ENCODE results near the gene NPIPA5. TPM values are rescaled to one million over a fixed set of nuclear protein-coding genes. Genes with fewer than 3 reads are reported as not detected.
"Not testable (repeated sequence)": the region's sequence is repeated elsewhere in the genome, so short reads cannot be mapped to it uniquely, and the experiment has no call there.

NPIPA5 gene
- total and polyA plus RNA-seq, 2 of the 13 experiments (the other 11 are each of a cell fraction or from before 2014, with no cell fraction given) = 9.7 to 21.5 TPM

DNA sequence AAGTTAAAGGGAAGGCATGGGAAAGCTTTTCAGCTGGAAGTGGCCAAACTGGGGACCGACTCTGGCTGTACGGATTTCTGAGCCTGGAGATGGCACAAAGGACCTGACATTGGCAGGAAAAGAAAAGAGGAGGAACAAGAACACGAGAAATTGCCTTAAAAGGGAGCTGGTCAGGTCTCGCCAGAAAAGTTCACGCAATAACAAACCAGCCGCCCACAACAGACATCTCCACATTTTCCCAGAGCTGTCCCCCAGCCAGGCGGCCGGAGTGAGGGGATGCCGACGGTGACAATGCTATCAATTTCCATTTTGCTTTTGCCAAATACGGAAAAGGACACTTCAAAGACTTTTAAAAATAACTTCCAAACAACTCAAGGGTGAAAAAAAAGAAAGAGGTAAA lies 26.8 kb downstream of the NPIPA5 start:
- H2AFZ ChIP-seq (ENCODE audit: low read length); H3K9me3 ChIP-seq (ENCODE audit: low read length); H3K9ac ChIP-seq (ENCODE audit: insufficient read depth, low read depth, low read length); CTCF ChIA-PET (ENCODE audit: low intra/inter-chr PET ratio, low total read pairs); H3K27me3 ChIP-seq (ENCODE audit: control insufficient read depth in 1 of 2, insufficient read depth in 2 of 2, low read length in 2 of 2); ATAC-seq; intact Hi-C loops (cut with micrococcal nuclease; ENCODE audit: unreplicated experiment); BruUV-seq (replicated peaks); in situ Hi-C loops (cut with HindIII; ENCODE audit: extremely low pct_ligation_motif_present, low pct_unique_long_range_greater_than_20kb); FAIRE-seq; H3K36me3 ChIP-seq (replicated peaks in 1 of 2; ENCODE audit: control insufficient read depth in 1 of 2, insufficient read depth in 2 of 2, low read length in 2 of 2); H3K27ac ChIP-seq (ENCODE audit: extremely low read length, insufficient read depth, low read length); DNase-seq (ENCODE audit: low spot score); H3K79me2 ChIP-seq (ENCODE audit: insufficient read depth, low read length); H3K4me3 ChIP-seq (replicated peaks in 1 of 3; ENCODE audit: insufficient read depth in 1 of 3, low read depth in 2 of 3, low read length in 3 of 3); POLR2A ChIA-PET; H3K4me2 ChIP-seq (ENCODE audit: low read depth, low read length); H3K4me1 ChIP-seq (ENCODE audit: insufficient read depth, low read length); H4K20me1 ChIP-seq (ENCODE audit: insufficient read depth, low read length): not testable (repeated sequence)
- no CpG with 5 or more reads among the region's 11 CpGs for WGBS (ENCODE audit: low lambda C conversion rate)

DNA sequence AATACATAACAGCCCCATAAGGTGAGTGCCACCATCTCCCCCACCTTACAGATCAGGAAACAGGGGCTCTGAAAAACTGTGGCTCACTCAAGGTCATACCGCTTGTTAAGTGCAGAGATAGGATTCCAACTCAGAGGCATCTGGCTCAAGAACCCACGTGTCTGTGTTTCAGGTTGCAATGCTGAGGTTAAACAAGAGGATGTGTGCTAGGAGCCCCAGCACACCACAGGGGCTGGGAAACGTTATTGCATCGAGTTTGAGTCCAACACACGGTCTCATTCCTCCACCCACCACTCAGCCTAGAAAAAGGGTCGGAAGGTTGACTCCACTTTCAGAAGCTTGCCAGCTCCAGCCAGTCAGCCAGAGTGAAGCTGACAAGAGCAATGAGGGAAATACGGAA lies 29.4 kb downstream of the NPIPA5 start:
- POLR2A ChIA-PET; H3K9me3 ChIP-seq (ENCODE audit: low read length); H3K4me3 ChIP-seq (replicated peaks in 1 of 3; ENCODE audit: insufficient read depth in 1 of 3, low read depth in 2 of 3, low read length in 3 of 3); H3K4me2 ChIP-seq (ENCODE audit: low read depth, low read length); H3K36me3 ChIP-seq (replicated peaks in 1 of 2; ENCODE audit: control insufficient read depth in 1 of 2, insufficient read depth in 2 of 2, low read length in 2 of 2); H3K27ac ChIP-seq (ENCODE audit: extremely low read length, insufficient read depth, low read length); DNase-seq (ENCODE audit: low spot score); intact Hi-C loops (cut with micrococcal nuclease; ENCODE audit: unreplicated experiment); CTCF ChIA-PET (ENCODE audit: low intra/inter-chr PET ratio, low total read pairs); H3K79me2 ChIP-seq (ENCODE audit: insufficient read depth, low read length); FAIRE-seq; H3K9ac ChIP-seq (ENCODE audit: insufficient read depth, low read depth, low read length); H4K20me1 ChIP-seq (ENCODE audit: insufficient read depth, low read length); H3K27me3 ChIP-seq (ENCODE audit: control insufficient read depth in 1 of 2, insufficient read depth in 2 of 2, low read length in 2 of 2); in situ Hi-C loops (cut with HindIII; ENCODE audit: extremely low pct_ligation_motif_present, low pct_unique_long_range_greater_than_20kb); H2AFZ ChIP-seq (ENCODE audit: low read length); H3K4me1 ChIP-seq (ENCODE audit: insufficient read depth, low read length); BruUV-seq (replicated peaks): not testable (repeated sequence)
- WGBS (ENCODE audit: low lambda C conversion rate) = 40% methylated on average over 1 of the region's 7 CpGs
- ATAC-seq = peak; percentile 71

- POLR2A ChIA-PET; H3K4me1 ChIP-seq (ENCODE audit: insufficient read depth, low read length); in situ Hi-C loops (cut with HindIII; ENCODE audit: extremely low pct_ligation_motif_present, low pct_unique_long_range_greater_than_20kb); H3K9me3 ChIP-seq (ENCODE audit: low read length); intact Hi-C loops (cut with micrococcal nuclease; ENCODE audit: unreplicated experiment); H3K9ac ChIP-seq (ENCODE audit: insufficient read depth, low read depth, low read length); DNase-seq (ENCODE audit: low spot score); H3K36me3 ChIP-seq (replicated peaks in 1 of 2; ENCODE audit: control insufficient read depth in 1 of 2, insufficient read depth in 2 of 2, low read length in 2 of 2); CTCF ChIA-PET (ENCODE audit: low intra/inter-chr PET ratio, low total read pairs); H3K27ac ChIP-seq (ENCODE audit: extremely low read length, insufficient read depth, low read length); H4K20me1 ChIP-seq (ENCODE audit: insufficient read depth, low read length); H2AFZ ChIP-seq (ENCODE audit: low read length); BruUV-seq (replicated peaks); H3K4me3 ChIP-seq (replicated peaks in 1 of 3; ENCODE audit: insufficient read depth in 1 of 3, low read depth in 2 of 3, low read length in 3 of 3); H3K27me3 ChIP-seq (ENCODE audit: control insufficient read depth in 1 of 2, insufficient read depth in 2 of 2, low read length in 2 of 2); FAIRE-seq; H3K79me2 ChIP-seq (ENCODE audit: insufficient read depth, low read length); ATAC-seq; H3K4me2 ChIP-seq (ENCODE audit: low read depth, low read length): not testable (repeated sequence)
- no CpG with 5 or more reads among the region's 1 CpG for WGBS (ENCODE audit: low lambda C conversion rate)
Measured at GRCh38 chr16:15342337-15342736, 35.8 kb downstream of the NPIPA5 start.

- H3K4me2 ChIP-seq (ENCODE audit: low read depth, low read length); H3K9me3 ChIP-seq (ENCODE audit: low read length); H3K4me3 ChIP-seq (replicated peaks in 1 of 3; ENCODE audit: insufficient read depth in 1 of 3, low read depth in 2 of 3, low read length in 3 of 3); intact Hi-C loops (cut with micrococcal nuclease; ENCODE audit: unreplicated experiment); FAIRE-seq; H3K4me1 ChIP-seq (ENCODE audit: insufficient read depth, low read length); DNase-seq (ENCODE audit: low spot score); BruUV-seq (replicated peaks); H3K79me2 ChIP-seq (ENCODE audit: insufficient read depth, low read length); CTCF ChIA-PET (ENCODE audit: low intra/inter-chr PET ratio, low total read pairs); H4K20me1 ChIP-seq (ENCODE audit: insufficient read depth, low read length); H3K27ac ChIP-seq (ENCODE audit: extremely low read length, insufficient read depth, low read length); H3K36me3 ChIP-seq (replicated peaks in 1 of 2; ENCODE audit: control insufficient read depth in 1 of 2, insufficient read depth in 2 of 2, low read length in 2 of 2); POLR2A ChIA-PET; in situ Hi-C loops (cut with HindIII; ENCODE audit: extremely low pct_ligation_motif_present, low pct_unique_long_range_greater_than_20kb); H3K9ac ChIP-seq (ENCODE audit: insufficient read depth, low read depth, low read length); H3K27me3 ChIP-seq (ENCODE audit: control insufficient read depth in 1 of 2, insufficient read depth in 2 of 2, low read length in 2 of 2); H2AFZ ChIP-seq (ENCODE audit: low read length): not testable (repeated sequence)
- no CpG with 5 or more reads among the region's 5 CpGs for WGBS (ENCODE audit: low lambda C conversion rate)
- ATAC-seq = peak; percentile 19; the same call in 2 of the 3 replicates
Measured at GRCh38 chr16:15338986-15339385, 39.1 kb downstream of the NPIPA5 start.

All from HepG2 (cell line).